ENCODE measurements around the gene ZNF500. TPM values are rescaled to one million over a fixed set of nuclear protein-coding genes. Genes with fewer than 3 reads are reported as not detected.

ZNF500 gene
- total and polyA plus RNA-seq, 4 donors, result 7.5 to 14.6 (median 12.2) TPM

DNA sequence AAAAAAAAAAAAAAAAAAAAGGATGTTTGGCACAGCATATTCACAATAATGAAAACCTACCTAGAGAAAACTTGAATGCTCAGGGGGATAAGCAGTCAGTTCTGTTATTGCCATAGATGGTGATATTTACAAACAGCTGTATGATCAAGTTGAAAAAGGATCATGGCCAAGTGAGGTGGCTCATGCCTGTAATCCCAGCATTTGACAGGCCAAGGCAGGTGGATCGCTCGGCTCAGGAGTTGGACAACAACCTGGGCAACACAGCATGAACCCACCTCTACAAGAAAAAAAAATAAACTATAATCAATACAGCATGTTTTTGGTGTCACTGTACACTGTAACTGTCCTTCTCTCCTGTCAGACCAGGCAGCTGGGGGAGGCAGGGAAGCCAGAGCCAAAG, 52.0 kb downstream of the ZNF500 start:
- peaks cover 0 to 17% (median 9%) of the 10 kb centered on the region in 4 donors for H3K36me3 ChIP-seq (ENCODE audit: control insufficient read depth in 4 of 4, insufficient read depth in 4 of 4, low read length in 4 of 4)

DNA sequence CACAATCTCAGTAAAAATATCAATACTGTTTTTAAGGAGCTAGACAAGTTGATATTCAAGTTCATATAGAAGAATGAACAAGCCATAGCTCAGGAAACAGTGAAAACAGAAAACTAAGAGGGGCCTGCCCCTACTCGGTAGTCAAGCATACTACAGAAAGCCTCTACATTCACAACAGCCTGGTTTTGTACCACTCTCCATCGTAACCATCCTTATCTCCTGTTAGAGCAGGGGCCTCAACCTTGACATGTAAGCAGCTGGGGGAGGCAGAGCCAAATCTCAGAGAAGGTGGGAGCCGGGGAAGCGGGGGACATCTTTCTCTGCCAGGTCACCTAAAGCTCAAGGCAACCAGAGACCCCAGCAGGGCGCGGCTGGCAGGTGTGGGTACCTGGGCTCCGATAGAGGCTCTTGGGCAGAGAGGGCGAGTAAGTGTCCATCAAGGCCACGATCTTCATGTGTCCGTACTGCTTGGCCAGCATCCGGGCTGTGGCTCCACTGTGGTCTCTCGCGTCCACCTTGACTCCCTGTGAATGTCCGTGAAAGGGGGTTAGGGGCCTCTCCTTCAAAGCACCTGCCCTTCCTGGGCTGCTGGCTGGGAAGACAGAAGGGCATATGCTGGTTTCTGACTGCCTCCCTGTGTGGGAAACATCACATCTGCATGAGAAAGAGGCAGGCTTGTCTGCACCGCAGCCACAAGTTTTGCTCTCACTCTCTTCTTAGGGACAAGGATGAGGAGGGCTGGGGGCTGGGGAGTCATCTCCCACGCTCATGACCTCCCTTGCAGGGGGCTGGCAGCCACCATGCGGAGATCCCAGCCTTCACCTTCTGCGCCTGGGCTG, 53.1 kb downstream of the ZNF500 start:
- no peak overlapping the region for H3K9ac ChIP-seq (ENCODE audit: insufficient read depth in 1 of 2, low read length in 2 of 2)
- TF ChIP-seq, protein P1, sequence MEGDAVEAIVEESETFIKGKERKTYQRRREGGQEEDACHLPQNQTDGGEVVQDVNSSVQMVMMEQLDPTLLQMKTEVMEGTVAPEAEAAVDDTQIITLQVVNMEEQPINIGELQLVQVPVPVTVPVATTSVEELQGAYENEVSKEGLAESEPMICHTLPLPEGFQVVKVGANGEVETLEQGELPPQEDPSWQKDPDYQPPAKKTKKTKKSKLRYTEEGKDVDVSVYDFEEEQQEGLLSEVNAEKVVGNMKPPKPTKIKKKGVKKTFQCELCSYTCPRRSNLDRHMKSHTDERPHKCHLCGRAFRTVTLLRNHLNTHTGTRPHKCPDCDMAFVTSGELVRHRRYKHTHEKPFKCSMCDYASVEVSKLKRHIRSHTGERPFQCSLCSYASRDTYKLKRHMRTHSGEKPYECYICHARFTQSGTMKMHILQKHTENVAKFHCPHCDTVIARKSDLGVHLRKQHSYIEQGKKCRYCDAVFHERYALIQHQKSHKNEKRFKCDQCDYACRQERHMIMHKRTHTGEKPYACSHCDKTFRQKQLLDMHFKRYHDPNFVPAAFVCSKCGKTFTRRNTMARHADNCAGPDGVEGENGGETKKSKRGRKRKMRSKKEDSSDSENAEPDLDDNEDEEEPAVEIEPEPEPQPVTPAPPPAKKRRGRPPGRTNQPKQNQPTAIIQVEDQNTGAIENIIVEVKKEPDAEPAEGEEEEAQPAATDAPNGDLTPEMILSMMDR (IDR thresholded peaks at IDR 0.05; ENCODE audit: control extremely low read depth, extremely low read depth), result no peak
- ATAC-seq (ENCODE audit: insufficient read depth, low FRiP score), result no peak
- H3K4me3 ChIP-seq, result no peak overlapping the region
- no peak for DNase-seq
- H3K9me3 ChIP-seq (ENCODE audit: control insufficient read depth in 4 of 4, insufficient read depth in 3 of 4, low read length in 3 of 4), result no peaks in the 10 kb centered on the region
- H3K27me3 ChIP-seq (ENCODE audit: control insufficient read depth in 3 of 3, insufficient read depth in 3 of 3, low read length in 2 of 3), result no peaks in the 10 kb centered on the region
- H3K4me1 ChIP-seq (ENCODE audit: control insufficient read depth in 5 of 5, insufficient read depth in 5 of 5, low read length in 5 of 5), result no peaks in the 10 kb centered on the region
- H3K36me3 ChIP-seq (ENCODE audit: control insufficient read depth in 4 of 4, insufficient read depth in 4 of 4, low read length in 4 of 4), result peaks cover 0 to 15% (median 13%) of the 10 kb centered on the region in 4 donors
- H3K27ac ChIP-seq (ENCODE audit: low read depth in 1 of 2, low read length in 1 of 2), result no peak overlapping the region
- 92 to 96% methylated on average over 18 of the region's 18 CpGs for WGBS, 2 donors

More for the DNA sequence above, 52.0 kb downstream of the ZNF500 start:
- no peak overlapping the region for H3K4me3 ChIP-seq
- no peaks in the 10 kb centered on the region for H3K27me3 ChIP-seq (ENCODE audit: control insufficient read depth in 3 of 3, insufficient read depth in 3 of 3, low read length in 2 of 3)
- ATAC-seq (ENCODE audit: insufficient read depth, low FRiP score) (no peak), DNase-seq (no peak)
- TF ChIP-seq, protein P1 (IDR thresholded peaks at IDR 0.05; ENCODE audit: control extremely low read depth, extremely low read depth), result no peak
- no peak overlapping the region for H3K27ac ChIP-seq (ENCODE audit: low read depth in 1 of 2, low read length in 1 of 2)
- H3K4me1 ChIP-seq (ENCODE audit: control insufficient read depth in 5 of 5, insufficient read depth in 5 of 5, low read length in 5 of 5), result no peaks in the 10 kb centered on the region
- 90 to 95% methylated on average over 2 of the region's 2 CpGs for WGBS, 2 donors
- no peaks in the 10 kb centered on the region for H3K9me3 ChIP-seq (ENCODE audit: control insufficient read depth in 4 of 4, insufficient read depth in 3 of 4, low read length in 3 of 4)
- no peak overlapping the region for H3K9ac ChIP-seq (ENCODE audit: insufficient read depth in 1 of 2, low read length in 2 of 2)

GRCh38 chr16:4709481-4709880, 57.5 kb downstream of the ZNF500 start:
- Histone ChIP-seq H3K27ac (ENCODE audit: low read depth in 1 of 2, low read length in 1 of 2) (no peak overlapping the region), H3K36me3 (ENCODE audit: control insufficient read depth in 4 of 4, insufficient read depth in 4 of 4, low read length in 4 of 4) (peaks cover 5 to 18% (median 13%) of the 10 kb centered on the region in 4 donors), H3K9me3 (ENCODE audit: control insufficient read depth in 4 of 4, insufficient read depth in 3 of 4, low read length in 3 of 4) (no peaks in the 10 kb centered on the region), H3K27me3 (ENCODE audit: control insufficient read depth in 3 of 3, insufficient read depth in 3 of 3, low read length in 2 of 3) (no peaks in the 10 kb centered on the region), H3K4me3 (no peak overlapping the region), H3K4me1 (ENCODE audit: control insufficient read depth in 5 of 5, insufficient read depth in 5 of 5, low read length in 5 of 5) (no peaks in the 10 kb centered on the region), H3K9ac (ENCODE audit: insufficient read depth in 1 of 2, low read length in 2 of 2) (no peak overlapping the region)
- ATAC-seq (ENCODE audit: insufficient read depth, low FRiP score), result no peak
- WGBS, 2 donors, result 97 to 99% methylated on average over 4 of the region's 4 CpGs
- DNase-seq, result no peak
- TF ChIP-seq, protein P1 (IDR thresholded peaks at IDR 0.05; ENCODE audit: control extremely low read depth, extremely low read depth), result no peak
